Fibroblast of the conjunctiva (primary cell): ENCODE measurements around the gene GIPC2.
"Not testable (repeated sequence)": the region's sequence is repeated elsewhere in the genome, so short reads cannot be mapped to it uniquely, and the experiment has no call there.

Experiments used
- DNase-seq: peaks from one replicate; pipeline ENCODE4 v3.0.0-alpha.2; 2010; ENCODE audit warnings: low read depth

The GIPC2 gene

DNA sequence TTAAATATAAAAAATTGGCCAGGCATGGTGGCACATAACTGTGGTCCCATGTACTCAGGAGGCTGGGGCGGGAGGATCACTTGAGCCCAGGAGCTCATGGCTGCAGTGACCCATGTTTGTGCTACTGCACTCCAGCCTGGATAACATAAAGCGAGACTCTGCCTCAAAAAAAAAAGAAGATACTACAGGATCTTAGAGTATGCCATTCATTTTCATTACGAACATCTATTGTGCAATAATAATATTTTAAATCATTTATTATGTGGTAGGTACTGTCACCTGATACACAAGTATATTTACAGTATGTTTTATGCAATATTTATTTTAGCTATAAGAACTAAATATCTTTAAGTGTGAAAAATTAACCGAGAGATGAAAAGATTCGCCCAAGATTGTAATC, 9.3 kb upstream of the GIPC2 start:
- DNase-seq = no peak

GRCh38 chr1:78038071-78038470, 7.7 kb upstream of the GIPC2 start:
- DNase-seq = peak; percentile 56

- DNase-seq = no peak
Measured at GRCh38 chr1:78038491-78038939, 7.3 kb upstream of the GIPC2 start.

GRCh38 chr1:78040484-78041089, 5.2 kb upstream of the GIPC2 start:
- no peak for DNase-seq

DNA sequence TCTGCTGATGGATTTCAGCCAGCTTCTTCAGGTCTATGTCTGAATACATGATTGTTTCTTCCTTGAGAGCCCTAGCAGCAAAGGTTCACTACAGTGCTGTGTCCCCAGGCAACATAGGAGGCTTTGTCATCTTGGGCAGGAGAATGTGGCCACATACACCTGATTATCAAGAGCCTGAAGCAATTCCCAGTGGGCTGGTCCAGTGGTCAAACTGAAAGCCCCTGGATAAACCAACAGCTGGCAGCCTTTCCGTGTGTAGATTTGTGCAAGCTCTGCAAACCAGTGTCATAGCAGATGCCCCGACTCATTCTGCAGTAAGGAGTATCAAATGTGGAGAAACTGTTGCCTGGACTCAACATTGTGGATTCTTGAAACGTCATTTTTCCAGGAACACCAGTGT, 2.3 kb upstream of the GIPC2 start:
- DNase-seq = no peak

- no peak for DNase-seq
Measured at GRCh38 chr1:78044796-78045562, 787 bp upstream of the GIPC2 start.

GRCh38 chr1:78045563-78045925, 222 bp upstream of the GIPC2 start:
- DNase-seq = no peak

GRCh38 chr1:78047106-78047505, 1.3 kb downstream of the GIPC2 start:
- DNase-seq = no peak

- DNase-seq = no peak
Measured at GRCh38 chr1:78047631-78048030, 1.9 kb downstream of the GIPC2 start.

- no peak for DNase-seq
Measured at GRCh38 chr1:78048446-78048845, 2.7 kb downstream of the GIPC2 start.

- DNase-seq = no peak
Measured at GRCh38 chr1:78049396-78049795, 3.6 kb downstream of the GIPC2 start.

GRCh38 chr1:78051005-78051404, 5.2 kb downstream of the GIPC2 start:
- DNase-seq = no peak

GRCh38 chr1:78052685-78053405, 7.1 kb downstream of the GIPC2 start:
- DNase-seq = no peak

- DNase-seq = no peak
Measured at GRCh38 chr1:78053498-78053897, 7.7 kb downstream of the GIPC2 start.

GRCh38 chr1:78054559-78054958, 8.8 kb downstream of the GIPC2 start:
- DNase-seq = no peak

DNA sequence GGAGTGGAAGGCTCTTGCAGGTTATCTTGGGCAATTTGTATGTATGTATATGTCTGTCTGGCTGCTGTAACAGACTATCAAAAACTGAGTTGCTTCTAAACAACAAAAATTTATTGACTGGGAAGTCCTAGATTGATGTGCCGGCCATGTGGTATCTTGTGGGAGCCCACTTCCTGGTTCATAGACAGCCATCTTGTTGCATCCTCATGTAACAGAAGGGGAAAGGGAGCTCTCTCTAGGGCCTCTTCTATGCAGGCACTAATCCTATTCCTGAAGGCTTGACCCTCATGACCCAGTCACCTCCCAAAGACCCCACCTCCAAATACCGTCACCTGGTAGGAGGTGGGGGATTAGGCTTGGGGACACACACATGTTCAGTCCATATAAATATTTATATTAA, 9.2 kb downstream of the GIPC2 start:
- no peak for DNase-seq

- DNase-seq = no peak
Measured at GRCh38 chr1:78055565-78056132, 9.9 kb downstream of the GIPC2 start.

DNA sequence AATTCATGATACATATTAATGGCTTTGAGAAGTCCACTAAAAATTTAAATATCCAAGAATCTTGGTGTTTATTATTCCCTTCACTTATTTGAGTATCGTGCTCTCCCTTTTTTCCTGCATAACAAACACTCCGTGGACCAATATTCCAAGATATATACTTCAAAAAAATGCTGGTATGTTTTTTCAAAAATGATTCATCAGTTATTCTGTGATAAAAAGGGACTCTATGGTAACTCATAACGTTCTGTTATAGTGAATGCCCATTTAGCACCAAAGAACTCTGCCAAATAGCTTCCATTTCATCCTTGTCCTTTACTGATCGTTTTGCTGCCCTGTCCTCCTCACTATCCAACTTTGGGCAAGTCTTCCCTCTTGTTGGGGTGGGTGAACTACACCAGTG, 12.9 kb downstream of the GIPC2 start:
- no peak for DNase-seq

DNA sequence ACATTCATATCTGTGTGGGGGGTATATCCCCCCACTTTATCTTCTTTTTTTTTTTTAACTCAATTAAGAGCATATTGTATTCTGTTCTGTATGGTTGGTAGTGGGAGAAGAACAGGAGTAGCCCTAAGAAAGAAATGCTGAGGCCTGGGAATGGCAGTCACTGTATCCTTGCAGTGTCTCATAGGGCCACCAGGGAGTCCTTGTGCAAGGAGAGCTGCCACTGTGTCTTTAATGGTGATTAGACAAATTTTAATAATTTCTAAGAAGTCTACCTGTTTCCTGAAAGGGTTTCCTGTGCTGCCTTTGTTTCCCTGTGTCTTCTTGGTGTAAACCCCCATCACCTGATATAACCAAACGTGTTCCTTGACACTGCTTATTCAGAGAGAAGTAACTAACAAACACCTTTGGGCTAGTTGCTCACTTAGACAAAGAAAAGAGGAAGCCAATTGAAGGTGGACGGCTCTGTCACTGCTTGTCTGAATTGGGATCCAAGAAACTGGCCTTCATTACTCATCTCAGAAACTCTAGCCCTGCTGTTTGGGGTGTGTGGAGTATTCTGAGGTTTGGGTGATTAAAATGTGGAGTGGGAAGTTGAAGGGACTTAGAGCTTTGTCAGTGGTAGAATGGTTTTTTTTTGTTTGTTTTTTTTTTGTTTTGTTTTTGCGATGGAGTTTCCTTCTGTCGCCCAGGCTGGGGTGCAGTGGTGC, 15.2 kb downstream of the GIPC2 start:
- no peak for DNase-seq

DNA sequence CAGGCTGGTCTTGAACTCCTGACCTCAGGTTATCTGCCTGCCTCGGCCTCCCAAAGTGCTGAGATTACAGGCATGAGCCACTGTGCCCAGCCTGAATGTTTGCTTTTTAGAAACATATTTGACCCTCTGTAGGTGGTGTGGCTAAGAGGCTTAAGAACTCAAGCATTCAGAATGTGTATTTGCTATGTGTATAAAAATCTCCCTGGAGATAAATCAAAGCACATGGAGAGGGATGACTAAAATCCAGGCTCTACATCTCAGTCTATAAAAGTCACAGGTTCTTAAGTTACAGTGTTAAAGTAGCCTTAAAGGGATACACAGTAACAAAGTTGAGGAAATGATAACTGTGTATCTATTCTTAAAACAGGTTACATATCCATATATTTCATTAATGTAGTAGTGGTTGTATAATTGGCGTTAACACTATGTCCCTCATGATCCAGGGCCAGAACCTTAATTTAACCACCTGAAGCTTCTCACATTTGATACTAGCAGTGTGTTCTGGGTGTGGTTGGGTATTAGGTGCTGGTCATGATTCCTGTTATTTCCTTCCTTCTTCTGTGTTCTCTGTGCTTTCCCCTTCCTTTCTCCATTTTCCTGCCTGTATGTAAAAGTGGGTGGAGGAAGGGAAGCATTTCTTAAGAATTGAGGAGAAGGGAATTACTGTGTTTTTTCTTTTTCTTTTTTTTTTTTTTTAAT, 16.2 kb downstream of the GIPC2 start:
- DNase-seq = peak; percentile 83

DNA sequence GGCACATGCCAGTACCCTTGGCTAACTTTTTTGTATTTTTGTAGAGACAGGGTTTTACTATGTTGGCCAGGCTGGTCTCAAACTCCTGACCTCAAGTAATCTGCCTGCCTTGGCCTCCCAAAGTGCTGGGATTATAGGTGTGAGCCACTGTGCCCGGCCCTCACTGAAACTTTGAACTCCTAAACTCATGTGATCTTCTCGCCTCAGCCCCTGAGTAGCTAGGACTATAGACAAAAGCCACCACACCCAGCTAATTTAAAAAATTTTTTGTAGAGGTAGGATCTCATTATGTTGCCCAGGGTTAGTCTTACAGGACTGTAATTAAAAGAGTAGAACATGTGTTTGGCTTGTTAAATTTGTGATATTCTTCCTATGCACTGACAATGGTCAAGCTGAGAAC, 19.1 kb downstream of the GIPC2 start:
- not testable (repeated sequence) for DNase-seq
